Measurements from ENCODE around the gene VSIG10L2. TPM values are rescaled to one million over a fixed set of nuclear protein-coding genes. Genes with fewer than 3 reads are reported as not detected.

The VSIG10L2 gene
- total RNA-seq, 3 donors from 2014 or later, result not detected

GRCh38 chr11:125935618-125936199, 10.1 kb upstream of the VSIG10L2 start:
- no peaks in the 10 kb centered on the region for H3K4me1 Mint-ChIP-seq (ENCODE audit: low read depth)
- DNase-seq (no peak), ATAC-seq (no peak)
- no peaks in the 10 kb centered on the region for H3K36me3 Mint-ChIP-seq (ENCODE audit: insufficient read depth)
- H3K27me3 Mint-ChIP-seq (ENCODE audit: low read depth), result peaks cover 6% of the 10 kb centered on the region
- no peaks in the 10 kb centered on the region for H3K9me3 Mint-ChIP-seq
- H3K4me3 Mint-ChIP-seq, result no peak overlapping the region

GRCh38 chr11:125938418-125938817, 7.4 kb upstream of the VSIG10L2 start:
- DNase-seq (no peak), ATAC-seq (peak in 1 of 2 donors; percentile 28)
- H3K9me3 Mint-ChIP-seq, result no peaks in the 10 kb centered on the region
- H3K4me1 Mint-ChIP-seq (ENCODE audit: low read depth), result peaks cover 4% of the 10 kb centered on the region
- H3K36me3 Mint-ChIP-seq (ENCODE audit: insufficient read depth), result no peaks in the 10 kb centered on the region
- H3K27me3 Mint-ChIP-seq (ENCODE audit: low read depth), result no peaks in the 10 kb centered on the region
- no peak overlapping the region for H3K4me3 Mint-ChIP-seq

GRCh38 chr11:125939081-125939521, 6.7 kb upstream of the VSIG10L2 start:
- no peak for ATAC-seq
- Mint-ChIP-seq H3K4me3 (no peak overlapping the region), H3K36me3 (ENCODE audit: insufficient read depth) (no peaks in the 10 kb centered on the region), H3K9me3 (no peaks in the 10 kb centered on the region), H3K4me1 (ENCODE audit: low read depth) (peaks cover 4% of the 10 kb centered on the region), H3K27me3 (ENCODE audit: low read depth) (no peaks in the 10 kb centered on the region)
- DNase-seq, result no peak

DNA sequence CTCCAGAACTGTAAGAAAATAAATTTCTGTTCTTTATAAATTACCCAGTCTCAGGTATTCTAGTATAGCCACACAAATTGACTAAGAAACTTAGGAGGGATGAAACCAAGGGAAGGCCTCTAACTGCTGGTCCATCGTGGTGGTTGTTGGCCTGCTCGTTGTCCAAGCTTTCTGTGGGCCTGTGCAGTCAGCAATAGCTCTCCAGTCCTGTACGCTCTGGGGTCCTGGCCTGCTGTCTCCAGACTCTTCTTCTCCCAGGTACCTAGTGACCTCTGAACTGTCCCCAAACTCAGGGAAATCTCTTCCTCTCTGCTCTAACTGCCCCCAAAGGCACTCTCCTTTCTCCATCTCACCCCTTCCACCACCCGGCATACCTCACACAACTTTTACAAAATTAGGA, 5.7 kb upstream of the VSIG10L2 start:
- H3K27me3 Mint-ChIP-seq (ENCODE audit: low read depth), result no peaks in the 10 kb centered on the region
- H3K36me3 Mint-ChIP-seq (ENCODE audit: insufficient read depth), result no peaks in the 10 kb centered on the region
- DNase-seq, result no peak
- no peaks in the 10 kb centered on the region for H3K9me3 Mint-ChIP-seq
- H3K4me3 Mint-ChIP-seq, result no peak overlapping the region
- peaks cover 4% of the 10 kb centered on the region for H3K4me1 Mint-ChIP-seq (ENCODE audit: low read depth)
- ATAC-seq, result no peak

DNA sequence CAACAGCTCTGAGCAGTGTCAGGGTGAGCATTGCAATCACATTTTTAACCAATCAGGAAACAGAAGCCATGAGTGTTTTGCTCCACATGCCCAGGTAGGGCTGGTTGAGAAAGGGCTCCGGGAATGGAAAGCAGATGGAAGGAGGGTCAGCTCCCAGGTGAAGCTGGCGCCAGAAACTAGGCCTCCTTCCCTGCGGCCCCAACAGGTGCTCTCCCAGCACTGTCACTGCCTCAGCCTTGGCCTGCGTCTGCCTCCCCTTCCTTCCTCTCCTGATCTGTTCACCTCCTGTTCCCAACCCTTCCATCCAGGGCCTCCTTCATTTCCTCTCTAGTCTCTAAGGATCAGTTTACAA, 4.6 kb upstream of the VSIG10L2 start:
- Mint-ChIP-seq H3K4me1 (ENCODE audit: low read depth) (peaks cover 4% of the 10 kb centered on the region), H3K9me3 (no peaks in the 10 kb centered on the region), H3K36me3 (ENCODE audit: insufficient read depth) (no peaks in the 10 kb centered on the region), H3K4me3 (no peak overlapping the region), H3K27me3 (ENCODE audit: low read depth) (no peaks in the 10 kb centered on the region)
- ATAC-seq, result no peak
- DNase-seq, result no peak

- ATAC-seq, result peak; percentile 69 to 70
- no peaks in the 10 kb centered on the region for H3K27me3 Mint-ChIP-seq (ENCODE audit: low read depth)
- peak; percentile 27 for DNase-seq
- no peak overlapping the region for H3K4me3 Mint-ChIP-seq
- peaks cover 4% of the 10 kb centered on the region for H3K4me1 Mint-ChIP-seq (ENCODE audit: low read depth)
- H3K9me3 Mint-ChIP-seq, result no peaks in the 10 kb centered on the region
- H3K36me3 Mint-ChIP-seq (ENCODE audit: insufficient read depth), result no peaks in the 10 kb centered on the region
These were observed 3.9 kb upstream of the VSIG10L2 start for GRCh38 chr11:125941619-125942611.

DNA sequence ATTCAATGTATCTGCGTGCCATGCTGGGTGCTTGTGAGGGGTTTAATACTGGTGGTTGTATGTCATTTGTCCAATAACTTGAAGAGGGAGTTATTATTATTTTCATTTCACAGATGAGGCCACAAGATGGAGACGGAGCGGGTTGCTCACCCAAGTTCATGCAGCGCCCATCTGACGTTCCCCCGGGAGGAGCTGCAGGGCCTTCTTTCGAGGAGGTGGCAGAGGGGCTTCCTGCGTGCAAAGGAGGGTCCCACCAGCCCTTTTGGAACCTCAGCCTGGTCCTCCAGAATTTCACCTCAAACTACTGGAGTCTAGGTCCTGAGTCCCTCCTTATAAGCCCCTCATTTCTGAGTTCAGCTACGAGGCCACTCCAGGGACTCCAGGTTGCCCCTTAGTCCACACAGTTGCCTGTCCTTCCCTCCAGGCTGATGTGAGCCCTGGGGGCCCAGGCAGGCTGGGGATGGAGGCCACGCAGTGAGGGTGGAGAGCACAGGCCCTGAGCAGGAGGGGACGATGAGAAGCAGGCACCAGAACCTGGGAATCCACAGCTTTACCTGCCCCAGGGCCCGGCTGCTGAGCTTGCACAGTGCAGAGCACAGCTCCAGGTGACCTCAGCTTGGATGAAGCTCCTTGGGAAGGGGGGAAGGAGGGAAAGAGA, 2.9 kb upstream of the VSIG10L2 start:
- Mint-ChIP-seq H3K9me3 (no peaks in the 10 kb centered on the region), H3K4me3 (no peak overlapping the region), H3K4me1 (ENCODE audit: low read depth) (peaks cover 4% of the 10 kb centered on the region), H3K27me3 (ENCODE audit: low read depth) (no peaks in the 10 kb centered on the region), H3K36me3 (ENCODE audit: insufficient read depth) (no peaks in the 10 kb centered on the region)
- DNase-seq (no peak), ATAC-seq (no peak)

DNA sequence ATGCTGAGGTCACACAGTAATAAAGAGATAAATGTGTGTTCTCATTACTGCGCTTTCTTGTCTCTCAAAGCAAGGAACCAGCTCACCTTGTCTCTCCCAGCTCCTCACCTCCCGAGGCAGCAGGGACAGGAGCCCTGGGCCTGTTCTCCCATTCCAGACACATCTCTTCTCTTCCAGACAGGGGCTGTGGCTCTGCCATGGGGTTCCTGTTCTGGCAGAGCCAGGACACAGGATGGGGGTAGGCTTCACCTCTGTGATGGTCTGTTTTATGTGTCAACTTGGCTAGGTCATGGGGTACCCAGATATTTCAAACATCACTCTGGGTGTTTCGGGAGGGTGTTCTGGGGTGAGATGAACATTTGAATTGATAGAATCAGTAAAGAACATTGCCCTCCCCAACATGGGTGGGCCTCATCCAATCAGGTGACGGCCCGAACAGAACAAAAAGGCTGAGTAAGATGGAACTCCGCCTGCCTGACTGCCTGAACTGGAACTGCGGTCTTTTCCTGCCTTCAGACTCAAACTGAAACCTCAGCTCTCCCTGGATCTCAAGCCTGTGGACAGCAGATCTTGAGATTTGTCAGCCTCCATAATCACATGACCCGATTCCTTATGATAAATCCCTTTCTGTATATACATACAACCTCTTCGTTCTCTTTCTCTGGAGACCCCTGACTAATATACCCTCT, 2.0 kb upstream of the VSIG10L2 start:
- Mint-ChIP-seq H3K4me1 (ENCODE audit: low read depth) (peaks cover 4% of the 10 kb centered on the region), H3K4me3 (no peak overlapping the region), H3K27me3 (ENCODE audit: low read depth) (no peaks in the 10 kb centered on the region), H3K36me3 (ENCODE audit: insufficient read depth) (no peaks in the 10 kb centered on the region), H3K9me3 (no peaks in the 10 kb centered on the region)
- DNase-seq, result no peak
- ATAC-seq, result no peak

DNA sequence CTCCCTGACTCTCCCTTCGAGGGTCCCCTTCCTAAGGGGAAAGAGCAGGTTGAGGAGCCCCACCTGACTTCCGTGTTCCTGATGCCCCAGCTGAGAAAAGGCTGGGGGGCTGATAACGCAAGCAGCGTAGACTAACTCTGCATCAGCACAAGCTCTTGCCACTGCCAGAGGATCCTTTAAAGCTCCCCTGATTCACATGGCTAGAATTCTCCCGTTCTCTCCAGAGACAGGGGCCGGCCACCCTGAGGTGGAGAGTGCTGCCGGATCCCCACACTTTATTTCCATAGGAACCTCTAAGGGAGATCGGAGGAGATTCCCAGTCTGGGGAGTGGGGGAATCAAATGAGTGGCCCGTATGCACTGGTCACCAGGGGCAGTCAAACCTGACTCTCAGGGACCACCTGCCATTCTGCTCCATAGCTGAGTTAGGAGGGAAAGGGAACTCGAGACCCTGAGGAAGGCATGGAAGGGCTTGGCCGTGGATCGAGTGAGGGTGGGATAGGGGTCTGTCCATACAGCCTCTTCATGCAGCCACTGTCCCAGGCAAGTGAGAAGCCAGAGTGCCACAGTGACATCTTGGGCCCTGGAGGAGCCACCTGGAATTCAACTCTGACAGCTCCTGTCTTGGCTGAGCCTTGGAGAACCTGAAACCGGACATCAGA, 1.4 kb upstream of the VSIG10L2 start:
- no peaks in the 10 kb centered on the region for H3K9me3 Mint-ChIP-seq
- no peak for ATAC-seq
- H3K27me3 Mint-ChIP-seq (ENCODE audit: low read depth), result peaks cover 3% of the 10 kb centered on the region
- DNase-seq, result no peak
- H3K4me3 Mint-ChIP-seq, result no peak overlapping the region
- H3K36me3 Mint-ChIP-seq (ENCODE audit: insufficient read depth), result no peaks in the 10 kb centered on the region
- peaks cover 4% of the 10 kb centered on the region for H3K4me1 Mint-ChIP-seq (ENCODE audit: low read depth)

- H3K9me3 Mint-ChIP-seq, result no peaks in the 10 kb centered on the region
- H3K4me3 Mint-ChIP-seq, result no peak overlapping the region
- H3K27me3 Mint-ChIP-seq (ENCODE audit: low read depth), result peaks cover 4% of the 10 kb centered on the region
- DNase-seq, result no peak
- H3K4me1 Mint-ChIP-seq (ENCODE audit: low read depth), result peaks cover 4% of the 10 kb centered on the region
- H3K36me3 Mint-ChIP-seq (ENCODE audit: insufficient read depth), result no peaks in the 10 kb centered on the region
- no peak for ATAC-seq
These were observed 640 bp upstream of the VSIG10L2 start for GRCh38 chr11:125945011-125945796.

GRCh38 chr11:125946712-125947418, 1.0 kb downstream of the VSIG10L2 start:
- peaks cover 4% of the 10 kb centered on the region for H3K4me1 Mint-ChIP-seq (ENCODE audit: low read depth)
- H3K36me3 Mint-ChIP-seq (ENCODE audit: insufficient read depth), result no peaks in the 10 kb centered on the region
- H3K9me3 Mint-ChIP-seq, result no peaks in the 10 kb centered on the region
- DNase-seq (no peak), ATAC-seq (no peak)
- no peak overlapping the region for H3K4me3 Mint-ChIP-seq
- peaks cover 10% of the 10 kb centered on the region for H3K27me3 Mint-ChIP-seq (ENCODE audit: low read depth)

DNA sequence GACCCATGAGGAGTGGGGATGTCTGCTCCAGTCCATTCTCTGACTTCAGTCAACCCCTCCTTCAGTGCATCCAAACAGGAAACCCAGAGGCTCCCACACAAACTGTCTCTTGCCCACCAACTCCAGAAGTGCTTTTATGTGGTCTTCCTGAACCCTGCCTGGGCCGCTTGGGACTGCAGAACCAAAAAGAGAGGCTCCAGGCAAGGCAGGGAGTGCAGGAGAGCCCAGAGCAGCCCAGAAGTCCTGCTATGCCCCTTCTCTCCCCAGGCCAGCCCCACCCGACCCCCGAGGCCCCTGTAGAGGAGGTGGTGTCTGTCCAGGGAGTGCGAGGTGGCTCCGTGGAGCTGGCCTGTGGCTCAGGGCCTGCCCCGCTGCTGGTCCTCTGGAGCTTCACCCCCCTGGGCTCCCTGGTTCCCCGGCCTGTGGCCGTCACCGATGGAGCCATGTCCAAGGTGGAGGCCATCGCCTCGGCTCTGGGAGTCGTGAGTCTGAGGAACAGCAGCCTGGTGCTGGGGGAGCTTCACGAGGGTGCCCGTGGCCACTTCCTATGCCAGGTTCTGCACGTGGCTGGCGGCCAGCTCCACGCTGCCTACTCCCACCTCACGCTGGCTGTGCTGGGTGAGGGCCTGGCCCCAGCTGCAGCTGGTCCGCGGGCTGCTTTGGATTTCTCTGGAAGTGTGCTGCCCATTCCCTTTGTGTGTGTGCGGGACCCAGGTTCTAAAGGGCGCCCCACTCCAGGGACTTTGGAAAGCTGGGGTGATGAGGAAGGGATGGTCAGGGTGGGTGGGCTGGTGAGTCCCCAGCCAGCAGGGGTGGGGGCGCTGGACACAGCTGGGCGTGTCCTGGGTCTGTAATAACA, 1.8 kb downstream of the VSIG10L2 start:
- no peak for DNase-seq

More for the DNA sequence above, 1.8 kb downstream of the VSIG10L2 start:
- Mint-ChIP-seq H3K27me3 (ENCODE audit: low read depth) (peaks cover 10% of the 10 kb centered on the region), H3K4me3 (no peak overlapping the region), H3K9me3 (no peaks in the 10 kb centered on the region), H3K4me1 (ENCODE audit: low read depth) (no peaks in the 10 kb centered on the region), H3K36me3 (ENCODE audit: insufficient read depth) (no peaks in the 10 kb centered on the region)
- no peak for ATAC-seq
